Transverse colon (tissue), 4 donors: ENCODE results near the gene ESYT2. TPM values are rescaled to one million over a fixed set of nuclear protein-coding genes. Genes with fewer than 3 reads are reported as not detected.

ENCODE experiments used
- DNase-seq: peaks from one replicate; pipeline ENCODE4 v3.0.0-alpha.2; 2019
- H3K27ac ChIP-seq, 4 donors: fragments of 200-600 bp; sonication (generic); 2 replicates each; pipeline ENCODE4 v1.5.1; 2016 to 2018; ENCODE audit warnings: inconsistent platforms in 4 of 4
- H3K27me3 ChIP-seq: fragments of 200-600 bp; sonication (generic); 2 replicates; pipeline ENCODE4 v1.5.1; 2017; ENCODE audit warnings: inconsistent platforms
- H3K36me3 ChIP-seq, 4 donors: fragments of 200-600 bp; sonication (generic); 2 replicates each; pipeline ENCODE4 v1.5.1; 2017 to 2019; ENCODE audit warnings: inconsistent platforms in 4 of 4
- H3K4me1 ChIP-seq, 4 donors: fragments of 200-600 bp; sonication (generic); 2 replicates each; pipeline ENCODE4 v1.5.1; 2017 to 2020; ENCODE audit warnings: inconsistent platforms in 4 of 4
- H3K4me3 ChIP-seq, 4 donors: fragments of 200-600 bp; sonication (generic); 1 replicate in 1 of 4; 2 replicates in 3 of 4; pipeline versions ENCODE4 v1.5.1 to v1.6.1; 2017 to 2019; ENCODE audit warnings: inconsistent platforms in 4 of 4
- H3K9me3 ChIP-seq, 2 donors: fragments of 200-600 bp; sonication (generic); 2 replicates each; pipeline ENCODE4 v1.5.1; 2017 to 2019; ENCODE audit warnings: inconsistent platforms in 2 of 2
- CTCF ChIP-seq, 5 experiments: fragments of 200-600 bp in 3 of 5; fragments of 450-650 bp in 2 of 5; sonication (generic) in 3 of 5; IDR thresholded peaks; 1 replicate in 2 of 5; 2 replicates in 3 of 5; pipeline ENCODE4 v1.5.1; 2016 to 2017; ENCODE audit warnings: antibody characterized with exemption in 5 of 5, inconsistent platforms in 3 of 5, mild to moderate bottlenecking in 2 of 5, moderate library complexity in 1 of 5
- EP300 ChIP-seq: sonication (generic); formaldehyde crosslinking; IDR thresholded peaks from one replicate; pipeline ENCODE4 v1.6.1; 2017; ENCODE audit warnings: antibody characterized with exemption, low read depth
- POLR2A ChIP-seq: fragments of 450-650 bp; IDR thresholded peaks from one replicate; pipeline ENCODE4 v1.6.1; 2016; ENCODE audit warnings: antibody characterized with exemption, mild to moderate bottlenecking, moderate library complexity
- POLR2AphosphoS5 ChIP-seq, 3 donors: sonication (generic); formaldehyde crosslinking; IDR thresholded peaks; one replicate each; pipeline ENCODE4 v1.6.1; 2016; ENCODE audit warnings: antibody characterized with exemption in 3 of 3
- WGBS, 2 donors: methylation state at CpG; one replicate each; pipeline ENCODE4 v1.1.5; 2018; ENCODE audit warnings: low coverage in 1 of 2; 5-methylcytosine and 5-hydroxymethylcytosine counted together
- in situ Hi-C, 4 donors: fragments of 200-750 bp; cut with MboI; loops; one replicate each; pipeline versions ENCODE4 v1.15.0 to v1.15.1; 2017; ENCODE audit warnings: low sequenced_read_pairs in 3 of 4, low pct_ligation_motif_present in 1 of 4, low pct_unique_long_range_greater_than_20kb in 1 of 4
- intact Hi-C: fragments of 100-400 bp; cut with DNase I; formaldehyde crosslinking; loops from one replicate; pipeline ENCODE4 v1.15.1; 2023; ENCODE audit warnings: low total_unique reads
- total RNA-seq, 4 donors: library from RNA; depleted of rRNA; stranded (reverse); fragments of >200 nt; gene quantifications; one replicate each; pipeline ENCODE4 v1.1.0, GENCODE V29; 2016

ESYT2 gene
- total RNA-seq, 4 donors from 2014 or later = 78.6 to 113 (median 87.3) TPM

GRCh38 chr7:158856883-158857668, 27.8 kb upstream of the ESYT2 start:
- H3K4me3 ChIP-seq = peak overlapping the region; percentile 73 to 98 (median 89)
- no peak for TF ChIP-seq EP300
- no peak for TF ChIP-seq CTCF (IDR thresholded peaks at IDR 0.05)
- TF ChIP-seq POLR2AphosphoS5 (IDR thresholded peaks at IDR 0.05) = no peak
- no peak for TF ChIP-seq POLR2A
- H3K27ac ChIP-seq = peak overlapping the region; percentile 89 to 97 (median 92)
- no peaks in the 10 kb centered on the region for H3K9me3 ChIP-seq
- H3K36me3 ChIP-seq = no peaks in the 10 kb centered on the region
- H3K4me1 ChIP-seq = peaks cover 0 to 12% (median 6%) of the 10 kb centered on the region in 4 donors
- H3K27me3 ChIP-seq = no peaks in the 10 kb centered on the region
- in situ Hi-C loops (no loop called here), intact Hi-C loops (no loop called here)
- WGBS, 2 donors = 7 to 76% methylated on average over 2 to 29 of the region's 31 CpGs
- DNase-seq = no peak

GRCh38 chr7:158854681-158855081, 25.4 kb upstream of the ESYT2 start:
- no peak for TF ChIP-seq EP300
- no peak for TF ChIP-seq POLR2AphosphoS5 (IDR thresholded peaks at IDR 0.05)
- intact Hi-C loops = no loop called here
- in situ Hi-C loops = no loop called here
- Histone ChIP-seq H3K27me3 (no peaks in the 10 kb centered on the region), H3K4me1 (peaks cover 3 to 30% (median 18%) of the 10 kb centered on the region in 4 donors), H3K4me3 (no peak overlapping the region), H3K27ac (no peak overlapping the region), H3K9me3 (no peaks in the 10 kb centered on the region), H3K36me3 (no peaks in the 10 kb centered on the region)
- DNase-seq = no peak
- 85 to 94% methylated on average over 2 to 7 of the region's 7 CpGs for WGBS, 2 donors

- Histone ChIP-seq H3K36me3 (no peaks in the 10 kb centered on the region), H3K4me3 (no peak overlapping the region), H3K9me3 (no peaks in the 10 kb centered on the region), H3K27ac (peak overlapping the region; percentile 79 to 83 (median 82)), H3K4me1 (peaks cover 8 to 19% (median 13%) of the 10 kb centered on the region in 4 donors), H3K27me3 (no peaks in the 10 kb centered on the region)
- no peak for DNase-seq
- TF ChIP-seq POLR2A (no peak), EP300 (no peak)
- in situ Hi-C loops = no loop called here
- intact Hi-C loops = no loop called here
- WGBS, 2 donors = 29 to 52% methylated on average over 4 to 5 of the region's 5 CpGs
Observed at GRCh38 chr7:158850545-158851102, 21.3 kb upstream of the ESYT2 start.

- in situ Hi-C loops = no loop called here
- Histone ChIP-seq H3K27me3 (no peaks in the 10 kb centered on the region), H3K4me1 (peaks cover 8 to 19% (median 13%) of the 10 kb centered on the region in 4 donors), H3K9me3 (no peaks in the 10 kb centered on the region), H3K36me3 (no peaks in the 10 kb centered on the region), H3K27ac (peak overlapping the region; percentile 79 to 83 (median 82)), H3K4me3 (no peak overlapping the region)
- intact Hi-C loops = no loop called here
- 43% methylated on average over 4 of the region's 5 CpGs; no CpG with 5 or more reads in 1 of the 2 donors for WGBS, 2 donors
- peak; percentile 76 for DNase-seq
- TF ChIP-seq CTCF (IDR thresholded peaks at IDR 0.05) = no peak
- TF ChIP-seq POLR2A = peak; percentile 56
- TF ChIP-seq POLR2AphosphoS5 (IDR thresholded peaks at IDR 0.05) = peak; percentile 40 to 70 (median 46)
- no peak for TF ChIP-seq EP300
Observed at GRCh38 chr7:158849768-158850544, 20.6 kb upstream of the ESYT2 start.

GRCh38 chr7:158849442-158849767, 20.1 kb upstream of the ESYT2 start:
- Histone ChIP-seq H3K9me3 (no peaks in the 10 kb centered on the region), H3K4me3 (no peak overlapping the region), H3K27me3 (no peaks in the 10 kb centered on the region), H3K27ac (peak overlapping the region; percentile 79 to 83 (median 82)), H3K36me3 (no peaks in the 10 kb centered on the region), H3K4me1 (peaks cover 8 to 19% (median 13%) of the 10 kb centered on the region in 4 donors)
- TF ChIP-seq POLR2A (no peak), POLR2AphosphoS5 (IDR thresholded peaks at IDR 0.05) (no peak), EP300 (no peak), CTCF (IDR thresholded peaks at IDR 0.05) (no peak)
- intact Hi-C loops = no loop called here
- in situ Hi-C loops = no loop called here
- 90 to 100% methylated on average over 1 to 5 of the region's 5 CpGs for WGBS, 2 donors
- no peak for DNase-seq
